Mononuclear cell (primary cell): ENCODE data around the gene FOSL1. TPM values are rescaled to one million over a fixed set of nuclear protein-coding genes. Genes with fewer than 3 reads are reported as not detected.

ENCODE experiments used
- H3K27me3 ChIP-seq: 2 replicates; pipeline ENCODE4 v1.6.0; 2011; ENCODE audit warnings: low read length, control low read depth; ENCODE audit not compliant: insufficient read depth
- H3K4me1 ChIP-seq: 2 replicates; pipeline ENCODE4 v1.5.1; 2011; ENCODE audit warnings: mild to moderate bottlenecking, low read length, control low read depth; ENCODE audit not compliant: insufficient read depth
- H3K4me3 ChIP-seq: 2 replicates; pipeline ENCODE4 v1.5.1; 2011; ENCODE audit warnings: mild to moderate bottlenecking, low read length, moderate library complexity
- H3K9me3 ChIP-seq: 2 replicates; pipeline ENCODE4 v1.5.1; 2011; ENCODE audit warnings: low read depth, mild to moderate bottlenecking, control low read depth, low read length
- total RNA-seq: library from RNA; depleted of rRNA; stranded (reverse); fragments of >200 nt; gene quantifications from one replicate; pipeline ENCODE4 v1.2.3, GENCODE V29; 2012

FOSL1 gene
- total RNA-seq, 1 donor, result 4.0 TPM

DNA sequence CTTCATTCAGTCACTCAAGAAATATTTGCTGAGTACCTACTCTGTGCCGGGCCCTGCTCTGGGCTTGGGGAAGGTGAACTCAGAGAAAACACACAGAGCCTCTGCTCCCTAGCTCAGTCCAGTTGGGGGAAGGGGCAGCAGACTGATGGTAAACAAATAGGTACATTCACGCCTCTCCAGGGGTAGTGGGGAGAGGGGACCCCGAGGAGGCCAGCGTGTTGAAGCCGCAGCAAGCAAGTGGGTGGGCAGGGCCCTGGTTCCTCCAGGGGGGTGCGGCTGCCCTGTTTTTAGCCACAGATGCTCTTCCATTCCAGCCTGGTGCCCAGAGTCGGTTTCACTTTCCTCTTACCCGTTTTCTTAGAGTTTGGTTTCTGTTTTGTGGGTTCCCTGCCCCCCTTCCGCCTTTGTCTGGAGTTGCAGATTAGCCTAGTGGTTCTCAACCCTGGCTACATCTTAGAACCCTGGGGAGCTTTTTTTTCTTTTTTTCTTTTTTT is 27.8 kb upstream of the FOSL1 start:
- H3K9me3 ChIP-seq, result no peaks in the 10 kb centered on the region
- H3K27me3 ChIP-seq, result no peaks in the 10 kb centered on the region
- H3K4me3 ChIP-seq, result no peak overlapping the region
- peaks cover 26% of the 10 kb centered on the region for H3K4me1 ChIP-seq

DNA sequence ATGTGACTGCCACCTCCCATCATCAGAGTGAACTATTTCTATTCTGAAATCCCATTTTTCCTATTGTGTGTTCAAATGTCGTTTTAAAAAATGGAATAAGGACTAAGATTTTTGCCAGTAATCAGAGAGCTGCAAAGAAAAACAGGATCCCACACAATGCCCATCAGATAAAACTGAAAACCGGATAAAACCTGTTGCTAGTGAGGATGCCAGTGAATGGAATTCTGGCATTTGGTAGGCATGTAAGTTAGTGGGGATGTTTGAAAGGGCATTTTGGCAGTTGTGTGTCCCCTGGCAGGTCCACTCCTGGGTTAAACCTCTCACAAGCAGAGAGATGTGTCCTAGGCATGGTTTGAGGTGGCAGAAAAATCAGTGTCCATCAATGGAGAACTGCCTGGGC is 25.2 kb upstream of the FOSL1 start:
- Histone ChIP-seq H3K4me3 (no peak overlapping the region), H3K4me1 (peaks cover 45% of the 10 kb centered on the region), H3K27me3 (no peaks in the 10 kb centered on the region), H3K9me3 (no peaks in the 10 kb centered on the region)

DNA sequence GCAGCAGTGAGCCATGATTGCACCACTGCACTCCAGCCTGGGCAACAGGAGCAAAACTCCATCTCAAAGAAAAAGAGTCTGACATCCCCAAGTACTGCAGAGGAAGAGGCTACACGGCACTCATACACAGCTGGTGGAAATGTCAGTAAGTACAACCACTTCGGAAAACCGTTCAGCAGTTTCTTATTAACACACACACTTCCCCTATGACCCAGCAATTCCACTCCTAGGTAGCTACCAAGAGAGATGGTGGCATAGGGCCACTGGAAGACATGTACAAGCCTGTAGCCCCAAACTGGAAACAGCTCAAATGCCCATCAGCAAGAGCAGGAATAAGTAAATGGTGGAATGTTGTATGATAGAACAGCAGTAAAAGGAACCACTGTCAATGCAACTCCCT is 22.4 kb upstream of the FOSL1 start:
- no peaks in the 10 kb centered on the region for H3K9me3 ChIP-seq
- H3K27me3 ChIP-seq, result no peaks in the 10 kb centered on the region
- peaks cover 41% of the 10 kb centered on the region for H3K4me1 ChIP-seq
- H3K4me3 ChIP-seq, result no peak overlapping the region

DNA sequence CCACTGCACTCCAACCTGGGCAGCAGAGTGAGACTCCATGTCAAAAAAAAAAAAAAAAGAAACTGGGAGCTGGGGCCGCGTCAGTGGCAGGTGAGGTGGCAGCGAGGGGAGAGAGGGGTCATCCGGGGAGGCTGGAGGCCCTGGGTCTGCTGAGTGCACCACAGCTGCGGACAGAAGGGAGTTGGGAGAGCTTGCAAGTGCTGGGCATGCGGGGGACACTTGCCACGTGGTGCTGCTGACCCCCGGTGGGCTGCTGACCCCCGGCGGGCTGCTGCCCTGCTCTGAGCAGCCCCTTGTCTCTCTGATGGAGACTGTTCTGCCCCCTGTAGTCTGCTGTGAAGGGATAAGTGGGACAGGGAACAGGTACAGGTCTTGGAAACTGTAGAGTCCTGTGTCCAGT is 21.7 kb upstream of the FOSL1 start:
- Histone ChIP-seq H3K4me1 (peaks cover 41% of the 10 kb centered on the region), H3K27me3 (no peaks in the 10 kb centered on the region), H3K9me3 (no peaks in the 10 kb centered on the region), H3K4me3 (no peak overlapping the region)

DNA sequence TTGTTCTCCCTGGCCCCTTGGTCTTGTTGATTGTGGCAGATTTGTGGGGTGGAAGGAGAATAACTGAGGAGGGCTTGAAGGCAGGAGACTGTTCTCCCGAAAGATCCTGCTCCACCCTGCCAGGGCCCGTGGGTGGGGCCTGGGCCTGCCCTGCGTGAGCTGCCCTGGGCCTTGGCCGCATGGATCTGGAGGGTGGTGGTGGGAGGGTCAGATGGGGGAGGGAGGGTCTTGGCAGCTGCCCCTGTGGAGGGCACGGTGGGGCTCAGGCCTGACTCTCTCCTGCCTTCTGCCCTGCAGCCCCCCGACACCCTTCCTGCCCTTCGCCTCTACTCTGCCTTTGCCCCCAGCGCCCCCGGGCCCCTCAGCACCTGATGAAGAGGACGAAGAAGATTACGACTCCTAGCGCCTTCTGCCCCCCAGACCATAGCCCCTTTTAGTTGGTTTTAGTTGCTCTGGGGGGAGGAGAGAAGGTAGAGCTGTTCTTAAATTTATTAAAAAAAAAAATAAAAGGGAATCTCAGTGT is 20.9 kb upstream of the FOSL1 start:
- H3K27me3 ChIP-seq, result no peaks in the 10 kb centered on the region
- no peak overlapping the region for H3K4me3 ChIP-seq
- H3K4me1 ChIP-seq, result peaks cover 47% of the 10 kb centered on the region
- no peaks in the 10 kb centered on the region for H3K9me3 ChIP-seq

DNA sequence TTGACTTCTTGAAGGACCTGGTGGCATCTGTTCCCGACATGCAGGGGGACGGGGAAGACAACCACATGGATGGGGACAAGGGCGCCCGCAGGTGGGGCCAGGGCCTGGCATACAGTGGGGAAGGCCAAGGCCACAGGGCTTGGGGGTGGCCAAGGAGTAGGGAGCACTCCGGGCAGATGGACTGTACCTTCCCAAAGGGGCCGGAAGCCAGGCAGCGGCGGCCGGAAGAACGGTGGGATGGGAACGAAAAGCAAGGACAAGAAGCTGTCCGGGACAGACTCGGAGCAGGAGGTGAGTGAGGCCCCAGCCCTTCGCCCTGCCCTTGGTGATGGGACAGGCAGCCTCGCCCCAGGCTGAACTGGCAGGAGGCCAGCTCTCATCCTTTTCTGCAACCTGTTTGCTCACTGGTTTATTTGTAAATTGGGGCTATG is 20.2 kb upstream of the FOSL1 start:
- Histone ChIP-seq H3K4me3 (peak overlapping the region; percentile 67), H3K9me3 (no peaks in the 10 kb centered on the region), H3K4me1 (peaks cover 54% of the 10 kb centered on the region), H3K27me3 (no peaks in the 10 kb centered on the region)

DNA sequence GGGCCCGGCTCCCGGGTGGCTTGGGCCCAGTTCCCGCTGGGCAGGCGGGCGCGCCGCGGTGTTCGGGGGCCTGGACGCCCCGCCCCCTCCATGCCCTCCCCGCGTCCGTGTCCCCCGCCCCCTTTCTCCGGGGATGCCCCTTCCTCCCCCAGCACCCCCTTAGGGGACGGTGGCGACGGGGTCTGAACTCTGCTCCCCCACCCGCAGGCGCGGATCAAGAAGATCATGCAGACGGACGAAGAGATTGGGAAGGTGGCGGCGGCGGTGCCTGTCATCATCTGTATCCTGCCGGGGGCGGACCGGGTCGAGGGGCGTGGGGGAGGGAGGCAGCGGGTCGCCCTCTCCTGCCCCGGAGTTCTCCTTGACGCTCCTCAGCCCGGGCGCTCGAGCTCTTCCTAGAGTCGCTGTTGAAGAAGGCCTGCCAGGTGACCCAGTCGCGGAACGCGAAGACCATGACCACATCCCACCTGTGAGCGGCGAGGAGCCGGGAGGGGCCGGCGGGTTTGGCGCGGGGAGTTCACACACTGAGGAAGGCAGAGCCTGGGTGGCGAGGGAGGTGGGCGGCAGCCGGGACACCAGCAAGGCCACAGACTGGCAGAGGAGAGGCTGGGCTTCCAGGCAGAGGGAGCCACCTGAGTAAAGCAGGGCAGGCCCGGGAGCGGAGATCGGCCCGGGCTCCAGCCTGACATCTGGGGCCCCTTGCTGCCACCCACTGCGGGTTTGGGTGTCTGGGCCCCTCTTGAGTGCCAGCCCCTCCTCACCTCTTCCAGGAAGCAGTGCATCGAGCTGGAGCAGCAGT is 19.6 kb upstream of the FOSL1 start:
- Histone ChIP-seq H3K27me3 (no peaks in the 10 kb centered on the region), H3K9me3 (no peaks in the 10 kb centered on the region), H3K4me1 (peaks cover 60% of the 10 kb centered on the region), H3K4me3 (peak overlapping the region; percentile 67)

DNA sequence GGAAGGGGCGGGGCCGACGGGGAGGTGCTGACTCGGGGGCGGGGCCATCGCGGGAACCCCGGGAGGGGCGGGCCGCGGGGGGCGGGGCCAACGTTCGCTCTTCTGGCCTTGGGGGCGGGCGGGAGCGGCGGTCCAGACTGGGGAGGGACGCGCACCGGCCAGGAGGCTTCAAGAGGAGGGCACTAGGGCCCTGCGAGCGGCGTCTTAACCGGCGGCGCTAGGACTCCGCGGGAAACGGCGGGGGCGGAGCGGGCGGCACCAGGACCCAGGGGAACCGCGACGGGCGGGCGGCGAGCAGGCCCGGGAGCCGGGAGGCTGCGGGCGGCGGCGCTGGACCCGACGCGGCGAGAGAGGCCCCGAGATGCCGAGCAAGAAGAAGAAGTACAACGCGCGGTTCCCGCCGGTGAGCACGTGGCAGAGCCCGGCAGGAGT is 19.0 kb upstream of the FOSL1 start, which contains the start of gene DRAP1:
DRAP1 (plus strand) TSS at position 286 of the 432 bp plus-strand sequence; CDS start at position 362, 76 bp downstream.
- Histone ChIP-seq H3K4me1 (peaks cover 65% of the 10 kb centered on the region), H3K27me3 (no peaks in the 10 kb centered on the region), H3K9me3 (no peaks in the 10 kb centered on the region), H3K4me3 (peak within 1 kb of the TSS; percentile 77)

DNA sequence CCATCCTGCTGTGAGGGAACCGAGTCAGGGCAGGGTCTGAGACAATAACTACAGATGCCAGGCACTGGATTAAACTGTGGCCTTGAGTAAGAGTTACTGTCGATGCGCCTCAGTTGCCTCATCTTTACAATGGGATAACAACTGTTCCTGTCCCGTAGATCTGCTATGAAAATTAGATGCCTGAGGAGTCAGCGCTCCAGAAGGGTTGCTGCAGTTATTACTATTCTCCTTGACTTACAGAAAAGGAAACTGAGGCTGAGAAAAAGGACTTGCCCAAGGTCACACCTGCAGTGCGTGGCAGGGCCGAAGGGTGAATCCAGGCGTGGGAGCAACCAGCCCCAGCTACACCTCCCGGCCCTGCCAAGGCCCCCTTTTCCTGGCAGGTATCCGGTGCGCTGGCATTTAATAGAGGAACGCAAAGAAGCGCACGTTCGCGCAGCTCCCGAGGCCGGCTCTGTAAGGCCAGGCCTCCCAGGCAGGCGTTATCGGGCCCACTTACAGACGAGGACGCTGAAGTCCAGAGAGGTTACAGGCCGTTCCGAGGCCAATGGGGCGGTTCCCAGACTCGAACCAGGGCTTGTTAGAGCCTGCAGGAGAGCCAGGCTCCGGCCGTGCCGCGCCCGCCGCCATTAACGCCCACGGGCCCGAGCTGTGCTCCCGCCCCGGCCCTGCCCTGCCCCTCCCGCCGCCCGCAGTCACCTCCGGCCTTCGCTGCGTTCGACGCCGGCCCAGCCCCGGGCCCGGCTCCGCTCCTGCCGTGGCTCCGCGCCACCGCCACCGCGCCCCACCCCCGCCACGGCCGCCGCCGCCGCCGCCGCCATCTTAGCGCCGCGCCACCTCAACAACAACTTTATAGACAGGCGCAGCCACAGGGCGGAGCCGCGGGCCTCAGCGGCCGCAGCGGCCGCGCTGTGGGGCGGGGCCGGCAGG is 18.3 kb upstream of the FOSL1 start, which contains the start of gene C11orf68:
C11orf68 (minus strand) TSS at position 852 of the 930 bp plus-strand sequence; CDS start at position 821, 31 bp downstream.
- peak within 1 kb of the TSS; percentile 77 for H3K4me3 ChIP-seq
- H3K27me3 ChIP-seq, result no peaks in the 10 kb centered on the region
- no peaks in the 10 kb centered on the region for H3K9me3 ChIP-seq
- peaks cover 65% of the 10 kb centered on the region for H3K4me1 ChIP-seq

DNA sequence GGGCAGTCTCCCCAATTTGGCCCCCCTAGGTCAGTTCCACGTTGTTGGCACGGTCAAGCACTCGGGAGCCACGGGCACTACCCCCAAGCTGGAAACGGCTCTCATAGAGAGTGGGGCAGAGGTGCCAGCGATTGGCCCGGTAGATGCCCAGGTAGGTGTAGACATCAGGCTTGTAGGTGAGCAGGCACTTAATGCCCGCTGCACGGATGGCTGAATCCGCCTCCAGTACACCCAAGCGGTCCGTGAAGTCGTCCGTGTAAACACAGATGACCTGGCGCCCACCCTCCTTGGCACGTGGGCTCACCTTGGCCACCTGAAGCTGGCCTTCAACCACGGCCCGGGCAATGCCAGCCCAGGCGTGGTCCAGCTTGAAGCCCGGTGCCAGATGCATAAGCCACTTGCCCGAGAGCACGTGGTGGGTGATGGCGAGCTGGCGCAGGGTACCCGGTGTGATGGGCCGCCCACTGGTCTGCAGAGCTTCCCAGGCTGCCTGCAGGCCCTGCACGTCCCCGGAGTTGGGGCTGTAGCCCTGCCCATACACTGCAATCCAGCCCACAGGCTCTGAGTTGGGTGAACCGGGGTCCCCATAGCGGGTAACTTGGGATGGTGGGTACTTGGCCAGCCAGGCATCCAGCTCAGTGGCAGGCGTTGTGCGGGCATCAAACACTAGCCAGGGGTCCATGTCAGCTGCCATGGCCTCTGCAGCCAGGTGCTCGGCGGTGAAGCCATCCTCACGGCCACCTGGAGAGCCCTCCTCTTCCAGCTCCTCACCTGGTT is 17.4 kb upstream of the FOSL1 start:
- Histone ChIP-seq H3K27me3 (no peaks in the 10 kb centered on the region), H3K9me3 (no peaks in the 10 kb centered on the region), H3K4me3 (peak overlapping the region; percentile 77), H3K4me1 (peaks cover 65% of the 10 kb centered on the region)

DNA sequence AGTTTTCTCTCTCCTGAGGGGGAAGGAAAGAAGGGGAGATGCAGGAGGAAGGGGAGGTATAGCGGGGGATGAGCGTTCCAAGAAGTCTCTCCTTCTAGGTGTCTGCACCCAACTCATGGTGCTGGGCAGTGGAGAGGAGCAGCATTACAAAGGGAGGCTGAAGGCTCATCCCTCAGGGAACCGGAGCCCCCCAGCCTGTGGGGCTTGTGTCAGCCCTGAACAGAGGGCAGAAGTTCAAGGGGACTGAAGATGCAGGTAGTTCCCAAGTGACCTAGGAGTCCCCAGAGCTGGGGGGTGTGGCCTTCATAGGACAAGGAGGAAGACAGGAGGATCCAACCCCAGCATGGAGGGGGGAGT is 16.9 kb upstream of the FOSL1 start:
- Histone ChIP-seq H3K9me3 (no peaks in the 10 kb centered on the region), H3K4me1 (peaks cover 60% of the 10 kb centered on the region), H3K27me3 (no peaks in the 10 kb centered on the region), H3K4me3 (no peak overlapping the region)

DNA sequence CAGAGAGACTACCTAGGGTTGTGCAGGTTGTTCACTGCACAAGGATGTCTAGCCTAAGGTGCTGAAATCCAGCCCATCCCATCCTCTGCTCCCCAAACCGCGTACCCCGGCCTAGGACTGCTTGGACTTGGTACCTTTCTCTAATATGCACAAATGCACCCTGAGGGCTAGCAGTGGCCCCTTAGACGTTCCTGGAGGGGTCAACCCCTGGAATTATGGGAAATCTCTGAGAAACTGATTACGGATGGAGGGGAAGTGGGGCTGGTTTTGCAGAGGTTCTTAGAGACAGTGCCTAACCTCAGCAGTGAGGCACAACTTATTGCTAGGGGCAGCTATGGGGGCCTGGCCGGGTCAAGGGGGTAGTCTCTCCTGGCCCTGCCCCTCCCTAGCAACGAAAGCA is 16.2 kb upstream of the FOSL1 start:
- H3K4me1 ChIP-seq, result peaks cover 62% of the 10 kb centered on the region
- H3K27me3 ChIP-seq, result no peaks in the 10 kb centered on the region
- H3K9me3 ChIP-seq, result no peaks in the 10 kb centered on the region
- H3K4me3 ChIP-seq, result no peak overlapping the region

DNA sequence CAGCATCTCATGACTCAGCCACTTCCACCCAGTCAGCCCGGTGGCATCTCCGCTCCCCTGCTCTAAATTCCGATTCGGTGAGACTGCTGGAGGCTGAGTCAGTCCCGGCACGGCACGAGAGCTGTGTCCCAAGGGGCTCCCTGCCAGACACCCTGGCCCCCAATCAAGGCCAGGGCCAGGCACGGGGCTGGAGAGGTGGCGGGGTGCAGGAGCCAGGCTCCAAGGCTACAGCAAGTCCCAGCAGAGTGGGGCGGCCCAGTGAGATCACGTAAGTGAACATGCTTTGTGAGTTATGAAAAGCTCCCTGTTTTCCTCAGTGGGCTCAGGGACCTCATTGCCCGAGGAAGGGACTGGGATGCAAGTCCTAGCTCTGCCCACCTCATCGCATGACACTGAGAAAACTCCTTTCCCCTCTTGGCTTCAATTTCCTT is 15.6 kb upstream of the FOSL1 start:
- peaks cover 57% of the 10 kb centered on the region for H3K4me1 ChIP-seq
- H3K9me3 ChIP-seq, result no peaks in the 10 kb centered on the region
- H3K4me3 ChIP-seq, result no peak overlapping the region
- H3K27me3 ChIP-seq, result no peaks in the 10 kb centered on the region

DNA sequence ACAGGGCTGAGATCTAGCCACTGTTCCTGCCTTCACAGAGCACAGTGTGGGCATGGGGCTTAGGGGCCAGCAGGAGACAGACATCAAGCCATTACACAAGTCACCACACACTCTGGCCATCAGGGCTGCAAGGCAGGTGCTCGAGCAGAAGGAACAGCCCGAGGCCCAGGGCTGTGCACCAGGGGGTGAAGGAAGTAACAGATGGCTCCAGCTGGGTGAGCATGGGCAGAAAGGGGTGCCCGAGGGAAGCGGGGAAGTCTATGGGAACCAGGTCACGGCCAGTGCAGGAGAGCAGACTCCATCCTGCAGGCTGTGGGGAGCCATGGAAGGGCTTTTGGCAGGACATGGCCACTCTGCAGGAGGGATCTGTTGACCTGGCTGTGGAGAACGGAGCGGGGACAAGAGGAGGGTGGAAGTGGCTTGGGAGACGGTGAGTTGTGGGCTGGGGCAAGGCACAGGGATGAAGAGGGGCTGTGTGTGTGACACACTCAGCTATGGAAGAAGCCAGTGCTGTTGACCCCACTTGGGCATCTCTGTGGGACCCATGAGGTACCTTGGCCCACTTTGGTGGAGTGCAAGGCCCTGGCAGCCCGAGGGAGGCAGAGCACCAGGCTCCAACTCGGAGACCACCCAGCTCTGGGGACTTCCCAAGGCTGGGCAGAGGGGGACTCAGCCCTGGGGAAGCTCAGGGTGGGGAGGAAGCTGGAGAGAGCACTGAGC is 15.1 kb upstream of the FOSL1 start:
- H3K27me3 ChIP-seq, result no peaks in the 10 kb centered on the region
- no peak overlapping the region for H3K4me3 ChIP-seq
- H3K4me1 ChIP-seq, result peaks cover 51% of the 10 kb centered on the region
- H3K9me3 ChIP-seq, result no peaks in the 10 kb centered on the region
